CD4-positive, alpha-beta T cell (primary cell): ENCODE data around the gene GUSB. TPM values are rescaled to one million over a fixed set of nuclear protein-coding genes. Genes with fewer than 3 reads are reported as not detected.
"Not testable (repeated sequence)": the region's sequence is repeated elsewhere in the genome, so short reads cannot be mapped to it uniquely, and the experiment has no call there.

Source experiments
- ATAC-seq: fragments of 200-7000 bp; cut with Tn5 transposase; one replicate; pipeline ENCODE4 v1.10.0; 2022; ENCODE audit warnings: mild to moderate bottlenecking; ENCODE audit not compliant: poor library complexity
- CTCF ChIA-PET: fragments of 350-600 bp; sonication (Branson Sonifier 250); formaldehyde crosslinking; loops from one replicate; lab custom pipeline; 2021; ENCODE audit warnings: antibody characterized with exemption, inconsistent platforms; lab: Charles Lee
- POLR2A ChIA-PET: fragments of 350-600 bp; sonication (Branson Sonifier 250); formaldehyde crosslinking; loops from one replicate; lab custom pipeline; 2021; ENCODE audit warnings: antibody characterized with exemption, inconsistent platforms; lab: Charles Lee
- DNase-seq, 14 experiments: peaks; one replicate each; pipeline ENCODE4 v3.0.0-alpha.2; 2013 to 2020; ENCODE audit warnings: mixed read lengths in 2 of 14
- H3K27ac ChIP-seq, 2 donors: one replicate each; pipeline versions ENCODE4 v1.5.1 to v1.7.0; 2013; ENCODE audit warnings: low read length in 2 of 2, low read depth in 1 of 2, mild to moderate bottlenecking in 1 of 2
- H3K27me3 ChIP-seq, 2 experiments: 1 replicate in 1 of 2; 2 replicates in 1 of 2; pipeline versions ENCODE4 v1.6.1 to v1.7.0; 2013; ENCODE audit warnings: low read length in 2 of 2, control low read depth in 1 of 2, mild to moderate bottlenecking in 1 of 2, moderate library complexity in 1 of 2; ENCODE audit not compliant: insufficient read depth in 2 of 2, control insufficient read depth in 1 of 2
- H3K36me3 ChIP-seq: one replicate; pipeline ENCODE4 v1.6.1; 2013; ENCODE audit warnings: low read length, control low read depth; ENCODE audit not compliant: insufficient read depth
- H3K4me1 ChIP-seq: one replicate; pipeline ENCODE4 v1.6.1; 2013; ENCODE audit warnings: low read length, control low read depth; ENCODE audit not compliant: insufficient read depth
- H3K4me3 ChIP-seq: one replicate; pipeline ENCODE4 v1.5.1; 2013; ENCODE audit warnings: mild to moderate bottlenecking, low read length, moderate library complexity
- H3K9me3 ChIP-seq, 2 experiments: 1 replicate in 1 of 2; 2 replicates in 1 of 2; pipeline versions ENCODE4 v1.6.1 to v1.7.0; 2013; ENCODE audit warnings: low read length in 2 of 2, mild to moderate bottlenecking in 2 of 2, control low read depth in 1 of 2, moderate library complexity in 1 of 2; ENCODE audit not compliant: control insufficient read depth in 1 of 2, insufficient read depth in 1 of 2
- H3K27ac Mint-ChIP-seq: one replicate; pipeline ENCODE4 v1.8.0; 2020; ENCODE audit warnings: mixed read lengths
- H3K27me3 Mint-ChIP-seq: one replicate; pipeline ENCODE4 v1.8.0; 2021; ENCODE audit warnings: mixed read lengths
- H3K36me3 Mint-ChIP-seq: one replicate; pipeline ENCODE4 v1.8.0; 2021; ENCODE audit warnings: low read depth, mixed read lengths
- H3K4me1 Mint-ChIP-seq: one replicate; pipeline ENCODE4 v1.8.0; 2021; ENCODE audit warnings: low read depth, mixed read lengths
- H3K4me3 Mint-ChIP-seq: one replicate; pipeline ENCODE4 v1.8.0; 2020; ENCODE audit warnings: mild to moderate bottlenecking, mixed read lengths
- H3K9me3 Mint-ChIP-seq: one replicate; pipeline ENCODE4 v1.8.0; 2020; ENCODE audit warnings: mixed read lengths
- intact Hi-C, 2 experiments: fragments of 100-400 bp; cut with DNase I in 1 of 2; cut with micrococcal nuclease in 1 of 2; formaldehyde crosslinking; loops; one replicate each; pipeline versions ENCODE4 v1.15.1 to v1.9.0; 2023 to 2025; cut with DNase I, micrococcal nuclease
- total RNA-seq, 174 experiments: library from RNA in 2 of 174; stranded (reverse) in 2 of 174; gene quantifications; one replicate each; pipeline ENCODE4 v1.2.3 and lab custom pipeline; 2021 to 2026
- TF ChIP-seq, protein P1 (sequence below): fragments of 200-600 bp; IDR thresholded peaks from one replicate; pipeline ENCODE4 v1.8.0; 2022; ENCODE audit warnings: antibody characterized with exemption, mild to moderate bottlenecking

The GUSB gene
- total RNA-seq, 2 experiments from 2014 or later = 42.9 to 49.7 TPM

DNA sequence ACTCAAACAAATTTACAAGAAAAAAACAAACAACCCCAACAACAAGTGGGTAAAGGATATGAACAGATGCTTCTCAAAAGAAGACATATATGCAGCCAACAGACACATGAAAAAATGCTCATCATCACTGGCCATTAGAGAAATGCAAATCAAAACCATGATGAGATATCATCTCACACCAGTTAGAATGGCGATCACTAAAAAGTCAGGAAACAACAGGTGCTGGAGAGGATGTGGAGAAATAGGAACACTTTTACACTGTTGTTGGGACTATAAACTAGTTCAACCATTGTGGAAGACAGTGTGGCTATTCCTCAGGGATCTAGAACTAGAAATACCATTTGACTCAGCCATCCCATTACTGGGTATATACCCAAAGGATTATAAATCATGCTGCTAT lies 13.0 kb upstream of the GUSB start:
- DNase-seq, H3K36me3 ChIP-seq, H3K4me1 Mint-ChIP-seq, CTCF ChIA-PET, H3K27me3 Mint-ChIP-seq, H3K36me3 Mint-ChIP-seq, H3K9me3 ChIP-seq, H3K27ac Mint-ChIP-seq, H3K9me3 Mint-ChIP-seq, intact Hi-C loops, ATAC-seq, H3K27ac ChIP-seq, H3K4me3 Mint-ChIP-seq, H3K4me1 ChIP-seq, H3K27me3 ChIP-seq, POLR2A ChIA-PET, H3K4me3 ChIP-seq: not testable (repeated sequence)

DNA sequence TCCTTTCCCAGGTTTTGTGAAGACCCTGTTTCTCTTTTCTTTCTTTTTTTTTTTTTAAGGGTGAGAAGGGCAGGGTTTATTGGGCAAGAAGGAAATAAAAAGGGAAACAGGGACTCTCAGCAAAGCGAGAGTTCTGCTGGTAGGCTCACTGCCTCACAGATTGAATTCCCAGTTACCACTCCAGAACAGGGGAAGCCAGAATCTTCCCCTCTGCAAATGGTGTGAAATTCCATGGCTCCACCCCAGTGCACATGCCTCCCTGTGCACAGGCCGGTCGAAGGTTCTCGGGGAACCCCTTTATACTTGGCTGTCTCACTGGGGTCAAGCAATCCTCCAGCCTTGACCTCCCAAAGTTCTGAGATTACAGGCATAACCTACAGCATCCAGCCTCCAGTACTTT lies 10.5 kb upstream of the GUSB start:
- DNase-seq (no peak), ATAC-seq (no peak)
- ChIA-PET POLR2A (no interaction called here), CTCF (no interaction called here)
- no peaks in the 10 kb centered on the region for H3K27me3 Mint-ChIP-seq
- H3K9me3 Mint-ChIP-seq = no peaks in the 10 kb centered on the region
- Histone ChIP-seq H3K27me3 (no peaks in the 10 kb centered on the region), H3K27ac (no peak overlapping the region), H3K4me1 (no peaks in the 10 kb centered on the region), H3K36me3 (no peaks in the 10 kb centered on the region), H3K9me3 (no peaks in the 10 kb centered on the region), H3K4me3 (no peak overlapping the region)
- TF ChIP-seq, protein P1, sequence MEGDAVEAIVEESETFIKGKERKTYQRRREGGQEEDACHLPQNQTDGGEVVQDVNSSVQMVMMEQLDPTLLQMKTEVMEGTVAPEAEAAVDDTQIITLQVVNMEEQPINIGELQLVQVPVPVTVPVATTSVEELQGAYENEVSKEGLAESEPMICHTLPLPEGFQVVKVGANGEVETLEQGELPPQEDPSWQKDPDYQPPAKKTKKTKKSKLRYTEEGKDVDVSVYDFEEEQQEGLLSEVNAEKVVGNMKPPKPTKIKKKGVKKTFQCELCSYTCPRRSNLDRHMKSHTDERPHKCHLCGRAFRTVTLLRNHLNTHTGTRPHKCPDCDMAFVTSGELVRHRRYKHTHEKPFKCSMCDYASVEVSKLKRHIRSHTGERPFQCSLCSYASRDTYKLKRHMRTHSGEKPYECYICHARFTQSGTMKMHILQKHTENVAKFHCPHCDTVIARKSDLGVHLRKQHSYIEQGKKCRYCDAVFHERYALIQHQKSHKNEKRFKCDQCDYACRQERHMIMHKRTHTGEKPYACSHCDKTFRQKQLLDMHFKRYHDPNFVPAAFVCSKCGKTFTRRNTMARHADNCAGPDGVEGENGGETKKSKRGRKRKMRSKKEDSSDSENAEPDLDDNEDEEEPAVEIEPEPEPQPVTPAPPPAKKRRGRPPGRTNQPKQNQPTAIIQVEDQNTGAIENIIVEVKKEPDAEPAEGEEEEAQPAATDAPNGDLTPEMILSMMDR = no peak
- intact Hi-C loops = no loop called here
- no peak overlapping the region for H3K27ac Mint-ChIP-seq
- H3K4me3 Mint-ChIP-seq = no peak overlapping the region
- no peaks in the 10 kb centered on the region for H3K4me1 Mint-ChIP-seq
- H3K36me3 Mint-ChIP-seq = no peaks in the 10 kb centered on the region

DNA sequence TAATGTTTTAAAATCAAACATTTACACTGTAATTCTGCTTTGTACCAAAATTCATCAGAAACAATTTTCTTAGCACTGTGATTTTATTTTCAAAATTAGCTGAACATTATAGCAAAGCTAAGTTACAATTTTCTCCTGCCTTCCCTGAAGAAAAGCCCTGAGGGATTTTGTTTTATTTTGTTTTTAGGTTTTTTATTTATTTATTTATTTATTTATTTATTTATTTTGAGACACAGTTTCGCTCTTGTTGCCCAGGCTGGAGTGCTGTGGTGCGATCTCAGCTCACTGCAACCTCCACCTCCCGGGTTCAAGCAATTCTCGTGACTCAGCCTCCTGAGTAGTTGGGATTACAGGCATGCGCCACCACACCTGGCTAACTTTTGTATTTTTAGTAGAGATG lies 9.8 kb upstream of the GUSB start:
- DNase-seq, H3K36me3 Mint-ChIP-seq, H3K4me1 Mint-ChIP-seq, H3K27me3 Mint-ChIP-seq, CTCF ChIA-PET, H3K4me1 ChIP-seq, H3K36me3 ChIP-seq, H3K4me3 Mint-ChIP-seq, ATAC-seq, POLR2A ChIA-PET, H3K27me3 ChIP-seq, H3K27ac Mint-ChIP-seq, H3K9me3 Mint-ChIP-seq, H3K27ac ChIP-seq, H3K4me3 ChIP-seq, intact Hi-C loops, H3K9me3 ChIP-seq: not testable (repeated sequence)

DNA sequence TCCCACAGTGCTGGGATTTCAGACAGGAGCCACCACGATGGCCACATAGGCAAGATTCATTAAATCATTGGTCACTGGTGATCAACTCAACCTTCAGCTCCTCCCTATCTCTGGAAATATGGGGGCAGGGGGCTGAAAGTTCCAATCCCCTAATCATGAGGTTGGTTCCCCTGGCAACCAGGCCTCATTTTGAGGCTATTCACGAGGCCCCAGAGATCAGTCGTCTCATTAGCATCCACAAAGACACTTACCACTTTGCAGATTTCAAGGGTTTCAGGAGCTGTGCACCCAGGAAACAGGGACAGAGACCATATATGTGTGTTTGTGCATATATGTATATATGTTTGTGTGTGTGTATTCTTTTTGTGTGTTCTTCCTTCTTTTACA lies 7.7 kb upstream of the GUSB start:
- TF ChIP-seq, protein P1 = no peak
- no peaks in the 10 kb centered on the region for H3K4me1 ChIP-seq
- no peaks in the 10 kb centered on the region for H3K27me3 ChIP-seq
- no peaks in the 10 kb centered on the region for H3K9me3 Mint-ChIP-seq
- no peak overlapping the region for H3K27ac ChIP-seq
- intact Hi-C loops = loop anchor here in 1 of 2 experiments (10.0 kb wide), 2 partner anchors 1085 to 1685 kb away; partner anchors contain the start of gene ZNF273
- DNase-seq (no peak), ATAC-seq (no peak)
- POLR2A ChIA-PET = no interaction called here
- no peaks in the 10 kb centered on the region for H3K36me3 ChIP-seq
- CTCF ChIA-PET = no interaction called here
- no peaks in the 10 kb centered on the region for H3K9me3 ChIP-seq
- H3K4me3 ChIP-seq = no peak overlapping the region
- no peaks in the 10 kb centered on the region for H3K36me3 Mint-ChIP-seq
- no peaks in the 10 kb centered on the region for H3K27me3 Mint-ChIP-seq
- no peaks in the 10 kb centered on the region for H3K4me1 Mint-ChIP-seq
- no peak overlapping the region for H3K27ac Mint-ChIP-seq
- H3K4me3 Mint-ChIP-seq = no peak overlapping the region

DNA sequence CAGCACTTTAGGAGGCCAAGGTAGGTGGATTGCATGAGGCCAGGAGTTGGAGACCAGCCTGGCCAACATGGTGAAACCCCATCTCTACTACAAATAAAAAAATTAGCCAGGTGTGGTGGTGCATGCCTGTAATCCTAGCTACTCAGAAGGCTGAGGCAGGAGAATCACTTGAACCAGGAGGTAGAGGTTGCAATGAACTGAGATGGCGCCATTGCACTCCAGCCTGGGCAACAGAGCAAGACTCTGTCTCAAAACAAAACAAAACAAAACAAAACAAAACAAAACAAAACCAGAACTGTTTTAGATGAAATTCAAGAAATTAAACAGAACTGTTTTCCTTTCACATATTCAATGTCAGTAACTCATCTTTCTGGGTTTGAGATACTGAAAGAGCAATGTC lies 6.5 kb upstream of the GUSB start:
- H3K27me3 Mint-ChIP-seq, H3K27ac Mint-ChIP-seq, H3K4me1 Mint-ChIP-seq, H3K27ac ChIP-seq, ATAC-seq, DNase-seq, H3K4me3 Mint-ChIP-seq, H3K4me1 ChIP-seq, CTCF ChIA-PET, H3K27me3 ChIP-seq, H3K36me3 ChIP-seq, H3K9me3 ChIP-seq, H3K4me3 ChIP-seq, H3K9me3 Mint-ChIP-seq, POLR2A ChIA-PET, H3K36me3 Mint-ChIP-seq: not testable (repeated sequence)
- intact Hi-C loops = loop anchor here in 1 of 2 experiments (10.0 kb wide), 2 partner anchors 1084 to 1684 kb away; partner anchors contain the start of gene ZNF273
